ENCODE data around the gene PIAS2. TPM values are rescaled to one million over a fixed set of nuclear protein-coding genes. Genes with fewer than 3 reads are reported as not detected.
A peak's percentile ranks its signal among the peaks of the same experiment; 100 is the strongest.
"Not testable (repeated sequence)": the region's sequence is repeated elsewhere in the genome, so short reads cannot be mapped to it uniquely, and the experiment has no call there.

The PIAS2 gene
- polyA plus RNA-seq, 6 donors from 2014 or later: 16.8 to 29.5 (median 24.4) TPM

- Mint-ChIP-seq H3K9me3 (no peaks in the 10 kb centered on the region), H3K27me3 (no peaks in the 10 kb centered on the region), H3K36me3 (peaks cover 0 to 5% of the 10 kb centered on the region in 2 donors), H3K27ac (no peak overlapping the region), H3K4me1 (peaks cover 0 to 5% (median 0%) of the 10 kb centered on the region in 3 donors), H3K4me3 (no peak overlapping the region)
- DNase-seq (no peak), ATAC-seq (ENCODE audit: low read depth in 2 of 2) (no peak)
Measured at GRCh38 chr18:46810481-46811000, 106.8 kb downstream of the PIAS2 start.

GRCh38 chr18:46809145-46809544 is 108.2 kb downstream of the PIAS2 start:
- DNase-seq: no peak
- ATAC-seq (ENCODE audit: low read depth in 2 of 2): no peak
- H3K27me3 Mint-ChIP-seq: no peaks in the 10 kb centered on the region

GRCh38 chr18:46795945-46796344 is 121.4 kb downstream of the PIAS2 start:
- ATAC-seq (ENCODE audit: low read depth in 2 of 2); H3K9me3 Mint-ChIP-seq; H3K4me1 Mint-ChIP-seq; H3K27ac Mint-ChIP-seq; DNase-seq; H3K4me3 Mint-ChIP-seq; H3K36me3 Mint-ChIP-seq; H3K27me3 Mint-ChIP-seq: not testable (repeated sequence)

More at GRCh38 chr18:46809145-46809544, 108.2 kb downstream of the PIAS2 start:
- Mint-ChIP-seq H3K9me3 (no peaks in the 10 kb centered on the region), H3K36me3 (peaks cover 0 to 5% of the 10 kb centered on the region in 2 donors), H3K27ac (peak overlapping the region in 1 of 6 donors; percentile 24), H3K4me3 (no peak overlapping the region), H3K4me1 (no peaks in the 10 kb centered on the region)

DNA sequence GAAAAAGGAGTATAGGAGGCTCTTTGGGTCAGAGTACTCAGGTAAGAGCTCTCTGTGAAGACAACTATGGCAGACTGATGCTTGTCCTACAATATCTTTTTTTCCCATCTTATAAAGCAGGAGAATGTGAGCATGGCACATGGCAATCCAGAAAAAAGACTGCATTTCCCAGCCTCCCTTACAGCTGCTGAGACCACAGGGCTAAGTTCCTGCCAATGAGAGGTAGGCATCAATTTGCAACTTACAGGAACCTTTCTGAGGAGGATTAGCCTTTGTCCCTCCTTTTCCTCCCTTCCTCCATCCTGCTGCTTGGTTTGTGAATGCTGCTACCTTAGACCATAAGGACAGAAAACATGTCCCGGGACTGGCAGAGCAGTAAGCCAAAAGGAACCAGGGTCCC is 122.7 kb downstream of the PIAS2 start:
- H3K27ac Mint-ChIP-seq: peak overlapping the region in 1 of 6 donors; percentile 65
- ATAC-seq (ENCODE audit: low read depth in 2 of 2): no peak
- H3K36me3 Mint-ChIP-seq: peaks cover 0 to 3% of the 10 kb centered on the region in 2 donors

DNA sequence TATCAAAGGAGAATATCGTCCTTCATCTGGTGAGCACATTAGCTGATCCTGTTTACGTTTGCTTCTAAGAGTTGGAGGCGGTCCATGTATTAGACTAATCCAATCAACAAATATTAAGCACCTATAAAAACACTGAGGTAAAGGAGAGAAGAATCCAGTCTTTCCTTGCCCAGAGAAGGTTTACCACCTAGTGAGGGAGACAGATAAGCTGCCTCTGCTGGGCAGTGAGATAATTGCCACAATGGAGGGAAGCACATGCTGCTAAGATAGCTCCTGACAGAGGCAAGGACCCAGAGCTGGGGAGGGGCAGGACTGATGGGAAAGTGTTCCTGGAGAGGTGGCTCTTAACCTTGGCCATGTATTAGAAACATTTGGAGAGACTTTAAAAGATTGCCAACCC is 123.7 kb downstream of the PIAS2 start:
- Mint-ChIP-seq H3K4me3 (no peak overlapping the region), H3K27me3 (no peaks in the 10 kb centered on the region), H3K9me3 (peaks cover 0 to 17% (median 7%) of the 10 kb centered on the region in 7 donors), H3K4me1 (no peaks in the 10 kb centered on the region), H3K36me3 (peaks cover 0 to 3% of the 10 kb centered on the region in 2 donors), H3K27ac (peak overlapping the region in 3 of 6 donors; percentile 17 to 64 (median 25))
- DNase-seq (no peak), ATAC-seq (ENCODE audit: low read depth in 2 of 2) (no peak)

More for the DNA sequence above, 122.7 kb downstream of the PIAS2 start:
- Mint-ChIP-seq H3K27me3 (no peaks in the 10 kb centered on the region), H3K4me1 (no peaks in the 10 kb centered on the region), H3K4me3 (no peak overlapping the region), H3K9me3 (peaks cover 0 to 14% (median 7%) of the 10 kb centered on the region in 7 donors)
- DNase-seq: no peak

GRCh38 chr18:46789088-46789487 is 128.2 kb downstream of the PIAS2 start:
- Mint-ChIP-seq H3K27me3 (no peaks in the 10 kb centered on the region), H3K9me3 (peaks cover 5 to 46% (median 24%) of the 10 kb centered on the region in 7 donors), H3K4me1 (no peaks in the 10 kb centered on the region), H3K36me3 (peaks cover 4 to 9% of the 10 kb centered on the region in 2 donors), H3K27ac (no peak overlapping the region), H3K4me3 (no peak overlapping the region)
- no peak for DNase-seq
- no peak for ATAC-seq (ENCODE audit: low read depth in 2 of 2)

- ATAC-seq (ENCODE audit: low read depth in 2 of 2) (no peak), DNase-seq (no peak)
- Mint-ChIP-seq H3K4me1 (no peaks in the 10 kb centered on the region), H3K9me3 (peaks cover 5 to 51% (median 25%) of the 10 kb centered on the region in 7 donors), H3K36me3 (peaks cover 4 to 9% of the 10 kb centered on the region in 2 donors), H3K4me3 (no peak overlapping the region), H3K27ac (no peak overlapping the region), H3K27me3 (no peaks in the 10 kb centered on the region)
Measured at GRCh38 chr18:46787674-46788073, 129.6 kb downstream of the PIAS2 start.

- Mint-ChIP-seq H3K9me3 (no peaks in the 10 kb centered on the region), H3K27me3 (peaks cover 0 to 8% (median 3%) of the 10 kb centered on the region in 3 donors), H3K4me3 (no peak overlapping the region), H3K27ac (no peak overlapping the region), H3K4me1 (no peaks in the 10 kb centered on the region), H3K36me3 (no peaks in the 10 kb centered on the region)
- DNase-seq (no peak), ATAC-seq (ENCODE audit: low read depth in 2 of 2) (no peak)
Measured at GRCh38 chr18:46772357-46772756, 144.9 kb downstream of the PIAS2 start.

DNA sequence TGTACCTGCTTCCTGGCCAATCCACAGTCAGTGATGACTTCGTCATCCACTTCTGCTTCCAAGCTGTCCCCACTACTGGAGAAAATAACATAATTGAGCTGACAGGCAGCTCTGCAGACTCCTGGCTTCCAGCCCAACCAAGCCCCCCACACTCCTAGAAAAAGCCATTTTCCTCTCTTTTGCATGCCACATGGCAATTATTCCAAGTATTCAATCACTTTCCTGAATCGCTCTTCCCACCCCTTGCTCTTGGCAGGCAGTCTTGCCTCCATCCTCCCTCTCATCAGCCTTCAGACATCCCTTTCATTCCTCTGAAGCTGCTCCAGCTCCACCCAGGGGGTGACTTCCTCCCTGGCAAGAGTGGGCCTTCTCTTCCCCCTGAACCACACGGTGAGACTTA is 146.2 kb downstream of the PIAS2 start:
- DNase-seq: no peak
- no peak for ATAC-seq (ENCODE audit: low read depth in 2 of 2)
- no peaks in the 10 kb centered on the region for H3K4me1 Mint-ChIP-seq
- H3K4me3 Mint-ChIP-seq: no peak overlapping the region
- H3K27me3 Mint-ChIP-seq: peaks cover 0 to 8% (median 0%) of the 10 kb centered on the region in 3 donors
- H3K27ac Mint-ChIP-seq: no peak overlapping the region
- no peaks in the 10 kb centered on the region for H3K36me3 Mint-ChIP-seq
- H3K9me3 Mint-ChIP-seq: no peaks in the 10 kb centered on the region

- H3K36me3 Mint-ChIP-seq: no peaks in the 10 kb centered on the region
- H3K4me3 Mint-ChIP-seq: no peak overlapping the region
- no peak for ATAC-seq (ENCODE audit: low read depth in 2 of 2)
- H3K27me3 Mint-ChIP-seq: peaks cover 0 to 8% (median under 1%) of the 10 kb centered on the region in 3 donors
- no peaks in the 10 kb centered on the region for H3K4me1 Mint-ChIP-seq
- no peak for DNase-seq
- no peak overlapping the region for H3K27ac Mint-ChIP-seq
- H3K9me3 Mint-ChIP-seq: no peaks in the 10 kb centered on the region
Measured at GRCh38 chr18:46770708-46771107, 146.6 kb downstream of the PIAS2 start.

- no peak for DNase-seq
- Mint-ChIP-seq H3K4me3 (no peak overlapping the region), H3K9me3 (no peaks in the 10 kb centered on the region), H3K36me3 (no peaks in the 10 kb centered on the region), H3K27me3 (peaks cover 5 to 32% (median 17%) of the 10 kb centered on the region in 3 donors), H3K27ac (no peak overlapping the region), H3K4me1 (no peaks in the 10 kb centered on the region)
- no peak for ATAC-seq (ENCODE audit: low read depth in 2 of 2)
Measured at GRCh38 chr18:46768166-46768921, 149.0 kb downstream of the PIAS2 start.

GRCh38 chr18:46767217-46767616 is 150.1 kb downstream of the PIAS2 start:
- Mint-ChIP-seq H3K4me1 (no peaks in the 10 kb centered on the region), H3K27me3 (peaks cover 12 to 43% (median 17%) of the 10 kb centered on the region in 3 donors), H3K4me3 (no peak overlapping the region), H3K36me3 (no peaks in the 10 kb centered on the region), H3K27ac (no peak overlapping the region), H3K9me3 (no peaks in the 10 kb centered on the region)
- DNase-seq (no peak), ATAC-seq (ENCODE audit: low read depth in 2 of 2) (no peak)

DNA sequence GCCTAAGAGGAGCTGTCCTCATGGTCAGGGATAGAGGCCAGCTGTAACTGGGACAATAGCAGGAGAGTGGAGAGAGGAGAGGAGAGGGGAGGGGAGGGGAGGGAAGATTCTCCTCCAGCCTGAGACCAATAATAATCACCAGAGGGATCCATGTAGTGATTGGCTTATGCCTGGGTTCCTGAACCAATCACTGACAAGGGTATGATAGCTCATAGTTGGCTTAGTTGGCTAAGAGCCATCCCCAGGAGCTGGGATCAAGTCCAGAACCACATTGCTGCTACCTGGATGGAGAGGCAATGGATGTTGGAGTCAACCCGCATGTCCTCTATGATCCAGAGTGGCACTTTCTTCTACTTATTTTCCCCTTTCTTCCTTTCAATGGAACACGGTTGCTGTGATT is 152.7 kb downstream of the PIAS2 start:
- DNase-seq (no peak), ATAC-seq (ENCODE audit: low read depth in 2 of 2) (no peak)
- H3K4me1 Mint-ChIP-seq: no peaks in the 10 kb centered on the region
- H3K9me3 Mint-ChIP-seq: no peaks in the 10 kb centered on the region
- no peak overlapping the region for H3K4me3 Mint-ChIP-seq
- H3K27me3 Mint-ChIP-seq: peaks cover 16 to 51% (median 32%) of the 10 kb centered on the region in 3 donors
- H3K36me3 Mint-ChIP-seq: no peaks in the 10 kb centered on the region
- no peak overlapping the region for H3K27ac Mint-ChIP-seq

- Mint-ChIP-seq H3K4me3 (no peak overlapping the region), H3K4me1 (peaks cover 6 to 9% (median 7%) of the 10 kb centered on the region in 3 donors), H3K36me3 (no peaks in the 10 kb centered on the region), H3K27ac (no peak overlapping the region), H3K9me3 (no peaks in the 10 kb centered on the region), H3K27me3 (peaks cover 35 to 76% (median 49%) of the 10 kb centered on the region in 3 donors)
- ATAC-seq (ENCODE audit: low read depth in 2 of 2) (no peak), DNase-seq (no peak)
Measured at GRCh38 chr18:46761059-46761769, 156.1 kb downstream of the PIAS2 start.
